ENCODE measurements around the gene FDXR.

- no peak for TF ChIP-seq SUZ12 (IDR thresholded peaks at IDR 0.05; ENCODE audit: extremely low read depth, insufficient read depth, insufficient read length)
- no peak for TF ChIP-seq YY1 (IDR thresholded peaks at IDR 0.05; ENCODE audit: insufficient read depth, insufficient read length)
These were observed 5.9 kb upstream of the FDXR start for GRCh38 chr17:74878658-74879057.
